PC-3 (cell line): ENCODE data around the gene HILPDA. TPM values are rescaled to one million over a fixed set of nuclear protein-coding genes. Genes with fewer than 3 reads are reported as not detected.
"Not testable (repeated sequence)": the region's sequence is repeated elsewhere in the genome, so short reads cannot be mapped to it uniquely, and the experiment has no call there.

Source experiments
- ATAC-seq: fragments of 200-7000 bp; cut with Tn5 transposase; 2 replicates; pipeline ENCODE4 v1.9.1; 2020; ENCODE audit warnings: mild to moderate bottlenecking, moderate library complexity
- BruUV-seq: library from RNA; stranded (reverse); fragments of 400-500 nt; replicated peaks from 2 replicates; lab custom pipeline; 2021; lab: Mats Ljungman, UMichigan
- CTCF ChIA-PET: fragments of 300-600 bp; sonication (Branson Sonifier 250); formaldehyde crosslinking; loops from one replicate; lab custom pipeline; 2022; ENCODE audit warnings: antibody characterized with exemption; lab: Charles Lee
- POLR2A ChIA-PET: fragments of 300-600 bp; sonication (Branson Sonifier 250); formaldehyde crosslinking; loops from one replicate; lab custom pipeline; 2022; ENCODE audit warnings: antibody characterized with exemption; ENCODE audit not compliant: unreplicated experiment; lab: Charles Lee
- DNase-seq: peaks from one replicate; pipeline ENCODE4 v3.0.0-alpha.2; 2015
- H2AFZ ChIP-seq: fragments of 300-600 bp; sonication (generic); 2 replicates; pipeline ENCODE4 v1.6.0; 2016; ENCODE audit warnings: antibody characterized with exemption, low read length
- H3F3A ChIP-seq: fragments of 300-600 bp; sonication (generic); one replicate; pipeline ENCODE4 v1.6.0; 2017; ENCODE audit warnings: antibody characterized with exemption, low read length, control low read depth, mild to moderate bottlenecking; ENCODE audit not compliant: unreplicated experiment
- H3K27ac ChIP-seq: fragments of 300-600 bp; sonication (generic); 2 replicates; pipeline ENCODE4 v1.5.1; 2016; ENCODE audit warnings: mild to moderate bottlenecking, low read length
- H3K27me3 ChIP-seq: fragments of 300-600 bp; sonication (generic); 2 replicates; pipeline ENCODE4 v1.6.1; 2016; ENCODE audit warnings: low read length, mixed read lengths
- H3K36me3 ChIP-seq: fragments of 300-600 bp; sonication (generic); 2 replicates; pipeline ENCODE4 v1.6.1; 2016; ENCODE audit warnings: low read depth, mixed run types, low read length, mixed read lengths
- H3K4me1 ChIP-seq: fragments of 300-600 bp; sonication (generic); 2 replicates; pipeline ENCODE4 v1.5.1; 2016; ENCODE audit warnings: low read length; ENCODE audit not compliant: insufficient read depth
- H3K4me2 ChIP-seq: fragments of 300-600 bp; sonication (generic); 2 replicates; pipeline ENCODE4 v1.6.0; 2016; ENCODE audit warnings: low read length
- H3K4me3 ChIP-seq: fragments of 300-600 bp; sonication (generic); 2 replicates; pipeline ENCODE4 v1.5.1; 2016; ENCODE audit warnings: mild to moderate bottlenecking, low read length, mixed read lengths
- H3K79me2 ChIP-seq: fragments of 300-600 bp; sonication (generic); 2 replicates; pipeline ENCODE4 v1.6.1; 2017; ENCODE audit warnings: low read length, mixed read lengths
- H3K9ac ChIP-seq: fragments of 300-600 bp; sonication (generic); 2 replicates; pipeline ENCODE4 v1.6.0; 2016; ENCODE audit warnings: mild to moderate bottlenecking, low read length
- H3K9me2 ChIP-seq: fragments of 300-600 bp; sonication (generic); replicated peaks from 2 replicates; pipeline ENCODE4 v1.6.1; 2016; ENCODE audit warnings: mixed run types, low read length, mixed read lengths
- H3K9me3 ChIP-seq: fragments of 300-600 bp; sonication (generic); 2 replicates; pipeline ENCODE4 v1.6.1; 2016; ENCODE audit warnings: low read length, mixed read lengths
- H4K20me1 ChIP-seq: fragments of 300-600 bp; sonication (generic); 2 replicates; pipeline ENCODE4 v1.6.1; 2016; ENCODE audit warnings: low read length, mixed read lengths
- CTCF ChIP-seq: fragments of 300-600 bp; sonication (generic); conservative IDR thresholded peaks from 2 replicates; pipeline ENCODE4 v1.5.1; 2017; ENCODE audit warnings: antibody characterized with exemption, low read depth, mild to moderate bottlenecking, low read length
- intact Hi-C: fragments of 100-400 bp; cut with micrococcal nuclease; formaldehyde crosslinking; loops from 2 replicates; pipeline ENCODE4 v1.9.0; 2023
- total RNA-seq: library from RNA; depleted of rRNA; stranded (reverse); fragments of >200 nt; gene quantifications from 2 replicates; pipeline ENCODE4 v1.2.3, GENCODE V29; 2014

Gene HILPDA
- total RNA-seq, 1 experiment from 2014 or later: 29.1 TPM

- H3K9me2 ChIP-seq, H3K9me3 ChIP-seq, H3K4me1 ChIP-seq, H3F3A ChIP-seq, POLR2A ChIA-PET, H3K27me3 ChIP-seq, H3K36me3 ChIP-seq, H4K20me1 ChIP-seq: not testable (repeated sequence)
- DNase-seq (peak; percentile 94), ATAC-seq (peak; percentile 93)
- peaks cover 30% of the 10 kb centered on the region for H3K79me2 ChIP-seq
- peak within 1 kb of the TSS; percentile 74 for H3K27ac ChIP-seq
- intact Hi-C loops: loop anchor here (5.0 to 10.0 kb wide), 2 partner anchors 58 to 406 kb away; no protein-coding TSS in a partner anchor
- CTCF ChIA-PET: interaction anchor here (0.5 to 0.8 kb wide), 2 partner anchors 17 to 132 kb away, joined by 3 to 4 read pairs; no protein-coding TSS in a partner anchor
- H3K4me3 ChIP-seq: peak within 1 kb of the TSS; percentile 92
- H3K4me2 ChIP-seq: peak within 1 kb of the TSS; percentile 89
- BruUV-seq: TSS peak; percentile 71
- H2AFZ ChIP-seq: peak within 1 kb of the TSS; percentile 87
- TF ChIP-seq CTCF: 0 out of 2 replicates have a peak, but pooled peaks have one; percentile 17
- H3K9ac ChIP-seq: peak within 1 kb of the TSS; percentile 95
These were observed 21.0 kb downstream of the HILPDA start, which contains the start of gene METTL2B for GRCh38 chr7:128476402-128477335. Gene METTL2B, plus strand, starts transcription at chr7:128476748. Its CDS starts 18 bp downstream, at chr7:128476766.

- H3K36me3 ChIP-seq, CTCF ChIA-PET, H3K9me3 ChIP-seq, H3K9me2 ChIP-seq, ATAC-seq, DNase-seq, H3K27ac ChIP-seq, H3F3A ChIP-seq, POLR2A ChIA-PET, H3K4me1 ChIP-seq, H4K20me1 ChIP-seq, H3K27me3 ChIP-seq, BruUV-seq: not testable (repeated sequence)
- Histone ChIP-seq H3K4me2 (peak overlapping the region; percentile 89), H3K4me3 (peak overlapping the region; percentile 92), H2AFZ (peak overlapping the region; percentile 63; the same call in 1 of the 2 replicates), H3K79me2 (peaks cover 30% of the 10 kb centered on the region), H3K9ac (peak overlapping the region; percentile 95)
- intact Hi-C loops: loop anchor here (5.0 to 10.0 kb wide), 2 partner anchors 57 to 405 kb away; no protein-coding TSS in a partner anchor
These were observed 21.6 kb downstream of the HILPDA start for GRCh38 chr7:128477336-128477690.

GRCh38 chr7:128479082-128479481 is 23.4 kb downstream of the HILPDA start:
- H2AFZ ChIP-seq, CTCF ChIA-PET, H3F3A ChIP-seq, H3K36me3 ChIP-seq, DNase-seq, H3K27me3 ChIP-seq, H3K9me2 ChIP-seq, H3K27ac ChIP-seq, H3K9ac ChIP-seq, POLR2A ChIA-PET, H3K9me3 ChIP-seq, H3K4me2 ChIP-seq, H3K4me1 ChIP-seq, H4K20me1 ChIP-seq, ATAC-seq, H3K4me3 ChIP-seq, BruUV-seq: not testable (repeated sequence)
- intact Hi-C loops: loop anchor here (5.0 to 10.0 kb wide), 2 partner anchors 56 to 403 kb away; no protein-coding TSS in a partner anchor
- peaks cover 30% of the 10 kb centered on the region for H3K79me2 ChIP-seq

- H3K27ac ChIP-seq, BruUV-seq: not testable (repeated sequence)
These were observed 32.5 kb downstream of the HILPDA start for GRCh38 chr7:128488134-128488533.

More at GRCh38 chr7:128488134-128488533, 32.5 kb downstream of the HILPDA start:
- H3K4me1 ChIP-seq, H2AFZ ChIP-seq, CTCF ChIA-PET, H3K79me2 ChIP-seq, H3K9me3 ChIP-seq, POLR2A ChIA-PET, H3K36me3 ChIP-seq, H3K27me3 ChIP-seq, ATAC-seq, intact Hi-C loops, H3K4me2 ChIP-seq, H3K9ac ChIP-seq, H3K4me3 ChIP-seq, H3F3A ChIP-seq, DNase-seq, H3K9me2 ChIP-seq, H4K20me1 ChIP-seq: not testable (repeated sequence)
